Esophagus mucosa (tissue), 1 donor: Measurements from ENCODE around the gene MRPS22. TPM values are rescaled to one million over a fixed set of nuclear protein-coding genes. Genes with fewer than 3 reads are reported as not detected.
A peak's percentile ranks its signal among the peaks of the same experiment; 100 is the strongest.
"Not testable (repeated sequence)": the region's sequence is repeated elsewhere in the genome, so short reads cannot be mapped to it uniquely, and the experiment has no call there.

Experiments
- ATAC-seq: fragments of 200-7000 bp; cut with Tn5 transposase; one replicate; pipeline ENCODE4 v1.9.1; 2020
- total RNA-seq: library from RNA; stranded (reverse); gene quantifications from one replicate; pipeline ENCODE4 v1.2.4, GENCODE V29; 2023
- donor health status: DM: yes; HTN: yes; CAD: no.

Gene MRPS22
- total RNA-seq, 1 donor from 2014 or later: 51.1 TPM

- no peak for ATAC-seq
These were observed 4.5 kb upstream of the MRPS22 start for GRCh38 chr3:139339219-139339906.

DNA sequence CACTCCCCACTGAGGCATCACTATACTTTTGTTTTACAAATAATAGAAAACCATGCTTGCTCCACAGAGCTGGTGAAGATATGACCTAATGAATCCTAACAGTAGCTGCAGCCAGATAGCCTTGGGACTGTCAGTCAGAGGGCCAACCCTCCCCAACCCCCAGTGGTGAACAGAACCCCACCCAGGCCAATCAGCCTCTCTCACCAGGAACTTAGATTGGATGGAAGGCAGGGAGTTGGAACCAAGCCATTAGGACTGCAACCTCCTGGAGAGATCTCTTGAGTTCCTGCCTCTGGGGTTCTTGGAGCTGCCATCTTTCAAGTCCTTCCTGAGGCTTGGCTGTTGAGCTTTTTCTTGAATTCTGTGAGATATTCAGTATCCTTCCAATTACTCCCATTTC, 3.0 kb upstream of the MRPS22 start:
- no peak for ATAC-seq

DNA sequence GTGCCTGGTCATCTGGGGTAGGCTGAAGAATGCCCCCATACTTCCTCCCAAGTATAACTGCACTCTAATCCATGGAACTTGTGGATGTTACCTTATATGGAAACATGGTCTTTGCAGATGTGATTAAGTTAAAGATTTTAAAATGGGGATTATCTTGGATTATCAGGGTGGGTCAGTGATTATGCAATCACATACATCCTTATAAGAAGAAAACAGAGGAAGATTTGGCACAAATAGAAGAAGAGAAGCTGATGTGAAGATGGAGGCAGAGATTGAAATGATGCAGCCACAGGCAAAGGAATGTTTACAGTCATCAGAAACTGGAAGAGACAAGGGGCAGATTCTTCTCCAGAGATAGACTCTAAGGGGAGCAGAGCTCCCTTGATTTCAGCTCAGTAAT, 1.8 kb upstream of the MRPS22 start:
- ATAC-seq: no peak

GRCh38 chr3:139346771-139347170, 3.0 kb downstream of the MRPS22 start:
- ATAC-seq: peak; percentile 46

DNA sequence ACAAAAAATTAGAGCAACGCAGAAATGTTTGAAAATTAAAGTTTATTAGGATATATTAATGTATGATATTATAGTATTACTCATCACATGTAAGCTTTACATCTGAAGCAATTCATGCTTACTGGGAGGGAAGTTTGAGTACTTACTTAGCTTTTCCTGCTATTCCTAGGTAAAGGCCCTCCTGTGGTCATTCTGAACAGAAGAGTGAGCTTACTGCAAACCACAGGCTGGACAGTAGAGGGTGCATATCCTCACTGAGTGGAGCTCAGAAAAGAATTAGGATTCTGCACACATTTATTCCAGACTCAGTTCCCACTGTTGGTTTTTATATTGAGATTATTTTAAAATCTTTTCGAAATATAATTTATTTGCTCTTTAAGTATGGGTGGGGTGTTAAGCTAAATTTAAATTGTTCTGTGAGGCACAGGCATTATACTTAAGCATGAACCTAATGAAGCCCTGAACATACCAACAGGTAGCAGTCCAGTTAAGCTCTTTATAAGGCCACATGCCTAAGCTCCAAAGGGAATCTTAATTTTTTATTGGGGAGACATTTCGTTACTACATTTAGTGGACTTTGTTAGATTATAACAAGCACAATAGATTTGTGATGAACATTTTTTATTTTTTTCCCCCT, 10.2 kb downstream of the MRPS22 start:
- peak; percentile 80 for ATAC-seq

DNA sequence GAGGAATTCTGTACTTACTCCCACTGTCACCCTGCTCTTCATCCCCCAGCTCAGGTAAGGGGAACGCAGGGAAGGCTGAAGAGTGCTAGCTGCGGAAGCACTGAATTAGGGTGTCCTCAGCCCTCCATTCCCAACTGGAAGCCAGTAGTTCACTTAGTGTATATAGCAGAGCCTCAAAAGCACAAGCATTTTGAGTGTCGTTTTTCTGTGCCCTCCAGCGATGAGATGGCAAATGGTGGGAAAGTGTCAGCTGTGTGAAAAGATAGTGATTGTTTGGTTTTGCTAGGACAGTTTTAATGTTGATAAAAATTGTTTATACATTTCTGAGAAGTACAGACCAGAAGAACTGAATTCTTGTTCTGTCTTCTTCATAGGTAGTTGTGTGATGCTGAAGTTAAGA, 10.8 kb downstream of the MRPS22 start:
- ATAC-seq: no peak

DNA sequence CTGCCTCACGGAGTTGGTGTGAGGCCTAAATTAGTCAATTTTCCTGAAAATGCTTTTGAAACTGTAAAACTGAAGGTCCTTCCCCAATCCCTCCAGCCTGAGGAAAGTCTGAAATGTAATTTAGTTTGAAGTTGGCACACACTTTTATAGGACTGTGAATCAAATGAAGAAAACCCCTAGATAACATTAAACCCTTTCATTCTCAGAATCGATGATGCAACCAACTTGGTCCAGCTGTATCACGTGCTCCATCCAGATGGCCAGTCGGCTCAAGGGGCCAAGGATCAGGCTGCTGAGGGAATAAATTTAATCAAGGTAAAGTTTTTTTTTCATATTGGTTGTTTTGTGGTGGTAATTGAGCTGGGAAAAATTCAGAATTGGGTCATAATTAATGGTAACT, 11.7 kb downstream of the MRPS22 start:
- ATAC-seq: no peak

DNA sequence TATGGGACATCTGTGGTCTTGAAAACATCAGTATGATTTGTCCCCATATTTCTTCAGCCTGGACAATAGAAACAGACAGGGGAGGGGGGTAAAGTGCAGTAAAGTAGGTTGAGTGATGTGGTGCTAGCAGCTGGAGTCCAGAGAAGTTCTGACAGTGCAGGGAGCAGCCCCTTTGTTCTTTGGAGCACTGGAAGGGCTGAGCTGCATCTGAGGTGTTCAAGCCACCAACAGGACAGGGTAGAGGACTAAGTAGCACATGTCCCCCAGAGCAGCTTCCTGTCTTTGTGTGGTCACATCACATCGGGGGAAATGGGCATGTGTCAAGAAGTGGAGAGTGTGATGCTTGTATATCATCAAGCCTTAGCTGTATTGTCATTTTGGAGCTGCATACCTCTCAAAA, 12.1 kb downstream of the MRPS22 start:
- ATAC-seq: no peak

- ATAC-seq: no peak
These were observed 14.1 kb downstream of the MRPS22 start for GRCh38 chr3:139357899-139358298.

- ATAC-seq: no peak
These were observed 15.2 kb downstream of the MRPS22 start for GRCh38 chr3:139358841-139359562.

DNA sequence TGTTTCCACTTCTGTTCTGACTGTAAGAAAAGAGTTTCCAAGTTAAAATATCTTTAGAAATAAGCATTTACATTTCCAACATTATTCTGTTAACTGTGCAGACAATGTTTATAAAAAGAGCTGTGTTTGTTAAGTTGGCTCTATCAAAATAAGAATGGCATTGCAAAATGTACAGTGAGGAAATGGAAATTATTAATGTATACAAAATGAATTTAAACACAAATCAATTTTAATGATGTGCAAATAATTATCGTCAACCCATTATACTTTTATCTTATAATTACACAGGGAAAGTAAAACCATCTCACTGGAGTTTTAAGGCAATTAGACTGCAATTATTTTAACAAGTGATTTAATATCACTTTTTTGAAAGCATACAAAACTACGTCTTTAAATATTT, 17.5 kb downstream of the MRPS22 start:
- ATAC-seq: no peak

- ATAC-seq: no peak
These were observed 20.7 kb downstream of the MRPS22 start for GRCh38 chr3:139364549-139364948.

GRCh38 chr3:139374099-139374498, 30.3 kb downstream of the MRPS22 start:
- ATAC-seq: no peak

GRCh38 chr3:139377378-139377777, 33.6 kb downstream of the MRPS22 start:
- no peak for ATAC-seq

DNA sequence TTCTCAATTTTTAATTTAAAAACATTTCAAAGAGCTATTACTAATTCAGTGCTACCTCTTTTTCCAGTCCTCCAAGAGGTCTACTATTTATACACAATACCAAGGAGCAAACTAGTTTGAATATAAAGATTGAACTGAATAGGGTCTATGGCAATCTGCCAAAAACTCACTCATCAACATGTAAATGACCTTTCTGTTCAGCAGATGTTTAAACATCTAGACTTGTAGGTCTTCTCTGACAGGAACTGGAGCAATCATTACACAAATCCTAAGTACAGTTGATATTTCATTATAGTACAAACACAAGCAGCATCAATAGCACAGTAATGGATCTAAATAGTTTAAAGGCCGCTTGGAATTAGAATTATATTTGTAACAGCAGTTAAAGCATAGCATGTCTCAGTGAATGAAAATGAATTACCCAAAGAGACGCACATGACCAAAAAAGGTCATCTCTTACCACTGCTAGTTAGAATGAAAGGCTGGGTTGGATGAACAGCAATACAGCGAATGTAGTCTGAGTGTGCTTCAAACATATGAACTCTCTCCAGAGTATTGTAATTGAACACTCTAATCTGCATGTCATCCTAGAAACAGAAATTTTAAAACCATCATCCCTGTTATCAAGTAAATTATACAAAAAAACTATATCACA, 34.9 kb downstream of the MRPS22 start:
- no peak for ATAC-seq

GRCh38 chr3:139380575-139380974, 36.8 kb downstream of the MRPS22 start:
- ATAC-seq: no peak

GRCh38 chr3:139382291-139382690, 38.5 kb downstream of the MRPS22 start:
- not testable (repeated sequence) for ATAC-seq

- no peak for ATAC-seq
These were observed 44.3 kb downstream of the MRPS22 start for GRCh38 chr3:139388077-139388476.

- ATAC-seq: peak; percentile 45
These were observed 45.2 kb downstream of the MRPS22 start for GRCh38 chr3:139388821-139389551.

- peak; percentile 100 for ATAC-seq
These were observed 45.9 kb downstream of the MRPS22 start, which contains the start of gene COPB2 for GRCh38 chr3:139389552-139390368. TSS of gene COPB2 (minus strand) at chr3:139389647. CDS start at chr3:139389550, 97 bp downstream.

DNA sequence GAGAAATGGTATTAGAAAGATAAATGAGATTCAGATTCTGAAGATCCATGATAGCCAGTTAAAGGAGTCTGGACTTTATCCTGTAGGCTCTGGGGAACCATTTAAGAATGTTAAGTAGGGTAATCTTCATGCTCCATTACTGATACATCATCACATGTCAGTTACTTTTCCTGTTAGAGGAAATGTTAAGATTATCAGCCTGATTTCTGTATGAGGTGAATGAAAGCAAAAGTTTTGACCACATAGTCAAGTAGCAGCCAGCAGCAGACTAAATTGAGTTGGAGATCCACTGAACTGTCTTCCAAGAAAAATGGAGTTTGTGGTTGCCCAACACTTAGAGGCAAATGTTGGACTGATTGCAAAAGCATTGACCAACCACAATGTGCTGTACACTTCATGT, 50.3 kb downstream of the MRPS22 start:
- no peak for ATAC-seq

- ATAC-seq: no peak
These were observed 52.9 kb downstream of the MRPS22 start for GRCh38 chr3:139396707-139397106.
